Measurements from ENCODE around the gene AKAP1.
"Not testable (repeated sequence)": the region's sequence is repeated elsewhere in the genome, so short reads cannot be mapped to it uniquely, and the experiment has no call there.

The AKAP1 gene

GRCh38 chr17:57102122-57102521, 17.1 kb downstream of the AKAP1 start:
- no peak for TF ChIP-seq CTCF (conservative IDR thresholded peaks at IDR 0.05; ENCODE audit: control insufficient read depth, insufficient read depth, low read depth, low read length)
- no peak for DNase-seq (ENCODE audit: low read depth)
- no peak overlapping the region for H3K4me3 ChIP-seq (ENCODE audit: control insufficient read depth, low read depth, low read length)

- DNase-seq (ENCODE audit: low read depth); H3K4me3 ChIP-seq (ENCODE audit: control insufficient read depth, low read depth, low read length): not testable (repeated sequence)
Measured at GRCh38 chr17:57102660-57103059, 17.6 kb downstream of the AKAP1 start.

- no peak for TF ChIP-seq CTCF (conservative IDR thresholded peaks at IDR 0.05; ENCODE audit: control insufficient read depth, insufficient read depth, low read depth, low read length)
- H3K4me3 ChIP-seq (ENCODE audit: control insufficient read depth, low read depth, low read length), result no peak overlapping the region
- peak; percentile 67 for DNase-seq (ENCODE audit: low read depth)
Measured at GRCh38 chr17:57104461-57105175, 19.6 kb downstream of the AKAP1 start.

GRCh38 chr17:57105591-57105990, 20.5 kb downstream of the AKAP1 start:
- DNase-seq (ENCODE audit: low read depth), result no peak
- H3K4me3 ChIP-seq (ENCODE audit: control insufficient read depth, low read depth, low read length), result no peak overlapping the region
- TF ChIP-seq CTCF (conservative IDR thresholded peaks at IDR 0.05; ENCODE audit: control insufficient read depth, insufficient read depth, low read depth, low read length), result no peak

GRCh38 chr17:57106107-57106835, 21.2 kb downstream of the AKAP1 start:
- TF ChIP-seq CTCF (conservative IDR thresholded peaks at IDR 0.05; ENCODE audit: control insufficient read depth, insufficient read depth, low read depth, low read length), result peak; percentile 13
- H3K4me3 ChIP-seq (ENCODE audit: control insufficient read depth, low read depth, low read length), result no peak overlapping the region
- no peak for DNase-seq (ENCODE audit: low read depth)

- DNase-seq (ENCODE audit: low read depth), result no peak
- TF ChIP-seq CTCF (conservative IDR thresholded peaks at IDR 0.05; ENCODE audit: control insufficient read depth, insufficient read depth, low read depth, low read length), result no peak
- H3K4me3 ChIP-seq (ENCODE audit: control insufficient read depth, low read depth, low read length), result no peak overlapping the region
Measured at GRCh38 chr17:57106836-57107497, 21.9 kb downstream of the AKAP1 start.

- no peak for DNase-seq (ENCODE audit: low read depth)
- TF ChIP-seq CTCF (conservative IDR thresholded peaks at IDR 0.05; ENCODE audit: control insufficient read depth, insufficient read depth, low read depth, low read length), result no peak
- no peak overlapping the region for H3K4me3 ChIP-seq (ENCODE audit: control insufficient read depth, low read depth, low read length)
Measured at GRCh38 chr17:57107498-57108101, 22.6 kb downstream of the AKAP1 start.
